NCI-H2107 (cell line): ENCODE data around the gene CTNNB1.

Experiments
- DNase-seq: peaks from one replicate; lab custom pipeline; 2025; lab: John Stamatoyannopoulos, UW

The CTNNB1 gene

GRCh38 chr3:41193794-41194539 lies 5.3 kb upstream of the CTNNB1 start:
- DNase-seq = no peak

GRCh38 chr3:41194701-41195100 lies 4.6 kb upstream of the CTNNB1 start:
- no peak for DNase-seq

- DNase-seq = no peak
Measured at GRCh38 chr3:41195946-41196345, 3.4 kb upstream of the CTNNB1 start.

- no peak for DNase-seq
Measured at GRCh38 chr3:41196499-41197410, 2.5 kb upstream of the CTNNB1 start.

- DNase-seq = no peak
Measured at GRCh38 chr3:41198046-41198445, 1.3 kb upstream of the CTNNB1 start.

- no peak for DNase-seq
Measured at GRCh38 chr3:41198526-41198925, 779 bp upstream of the CTNNB1 start.

- no peak for DNase-seq
Measured at GRCh38 chr3:41199866-41200668, 762 bp downstream of the CTNNB1 start.

GRCh38 chr3:41200669-41201021 lies 1.3 kb downstream of the CTNNB1 start:
- DNase-seq = no peak

- DNase-seq = no peak
Measured at GRCh38 chr3:41202075-41202833, 2.9 kb downstream of the CTNNB1 start.

- no peak for DNase-seq
Measured at GRCh38 chr3:41202834-41203345, 3.6 kb downstream of the CTNNB1 start.

- no peak for DNase-seq
Measured at GRCh38 chr3:41204369-41204768, 5.1 kb downstream of the CTNNB1 start.

GRCh38 chr3:41205591-41205990 lies 6.3 kb downstream of the CTNNB1 start:
- no peak for DNase-seq

- no peak for DNase-seq
Measured at GRCh38 chr3:41207355-41207754, 8.1 kb downstream of the CTNNB1 start.

- no peak for DNase-seq
Measured at GRCh38 chr3:41208507-41209220, 9.4 kb downstream of the CTNNB1 start.

- DNase-seq = no peak
Measured at GRCh38 chr3:41209646-41210045, 10.3 kb downstream of the CTNNB1 start.

- no peak for DNase-seq
Measured at GRCh38 chr3:41210966-41211365, 11.7 kb downstream of the CTNNB1 start.

- DNase-seq = no peak
Measured at GRCh38 chr3:41212088-41212487, 12.8 kb downstream of the CTNNB1 start.

GRCh38 chr3:41213588-41213987 lies 14.3 kb downstream of the CTNNB1 start:
- no peak for DNase-seq

- DNase-seq = no peak
Measured at GRCh38 chr3:41216422-41216821, 17.1 kb downstream of the CTNNB1 start.

- DNase-seq = no peak
Measured at GRCh38 chr3:41216993-41217392, 17.7 kb downstream of the CTNNB1 start.

GRCh38 chr3:41219424-41219823 lies 20.1 kb downstream of the CTNNB1 start:
- DNase-seq = no peak
